ENCODE measurements around the gene DIAPH2.

Gene DIAPH2

GRCh38 chrX:97267396-97268181 is 582.9 kb downstream of the DIAPH2 start:
- WGBS, 2 experiments (ENCODE audit: insufficient coverage in 2 of 2): no CpG with 5 or more reads among the region's 4 CpGs
- Histone ChIP-seq H3K4me1 (ENCODE audit: control insufficient read depth, insufficient read depth, low read length, poor library complexity, severe bottlenecking) (peaks cover 5% of the 10 kb centered on the region), H3K9me3 (ENCODE audit: control insufficient read depth, low read length) (no peaks in the 10 kb centered on the region), H3K27ac (ENCODE audit: low read depth, low read length, severe bottlenecking) (peak overlapping the region; percentile 10), H3K36me3 (ENCODE audit: control insufficient read depth, insufficient read depth, low read length) (no peaks in the 10 kb centered on the region), H3K4me3 (ENCODE audit: extremely low read depth, insufficient read depth, low read length, poor library complexity, severe bottlenecking) (no peak overlapping the region)

- no peaks in the 10 kb centered on the region for H3K36me3 ChIP-seq (ENCODE audit: control insufficient read depth, insufficient read depth, low read length)
- H3K9me3 ChIP-seq (ENCODE audit: control insufficient read depth, low read length): no peaks in the 10 kb centered on the region
- no peak overlapping the region for H3K4me3 ChIP-seq (ENCODE audit: extremely low read depth, insufficient read depth, low read length, poor library complexity, severe bottlenecking)
- H3K4me1 ChIP-seq (ENCODE audit: control insufficient read depth, insufficient read depth, low read length, poor library complexity, severe bottlenecking): peaks cover 5% of the 10 kb centered on the region
- no CpG with 5 or more reads among the region's 2 CpGs for WGBS, 2 experiments (ENCODE audit: insufficient coverage in 2 of 2)
- no peak overlapping the region for H3K27ac ChIP-seq (ENCODE audit: low read depth, low read length, severe bottlenecking)
Measured at GRCh38 chrX:97268182-97268680, 583.6 kb downstream of the DIAPH2 start.

DNA sequence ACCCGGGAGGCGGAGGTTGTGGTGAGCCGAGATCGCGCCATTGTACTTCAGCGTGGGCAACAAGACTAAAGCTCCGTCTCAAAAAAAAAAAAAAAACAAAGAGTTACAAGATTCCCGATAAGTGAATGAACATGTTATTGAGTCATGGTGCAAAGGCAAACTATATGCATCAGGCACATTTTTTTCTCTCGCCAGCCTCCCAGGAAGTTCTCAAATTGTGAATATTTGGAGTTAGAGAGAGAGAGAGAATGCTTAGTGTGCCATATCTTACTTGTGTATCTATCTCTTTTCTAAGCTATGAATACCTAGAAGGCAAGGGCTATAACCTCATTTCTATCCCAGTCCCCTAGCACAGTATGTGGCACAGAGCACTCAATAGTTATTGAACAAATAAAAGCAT is 599.9 kb downstream of the DIAPH2 start:
- H3K9me3 ChIP-seq (ENCODE audit: control insufficient read depth, low read length): no peaks in the 10 kb centered on the region
- H3K4me1 ChIP-seq (ENCODE audit: control insufficient read depth, insufficient read depth, low read length, poor library complexity, severe bottlenecking): no peaks in the 10 kb centered on the region
- H3K36me3 ChIP-seq (ENCODE audit: control insufficient read depth, insufficient read depth, low read length): no peaks in the 10 kb centered on the region
- no peak overlapping the region for H3K4me3 ChIP-seq (ENCODE audit: extremely low read depth, insufficient read depth, low read length, poor library complexity, severe bottlenecking)
- WGBS, 2 experiments (ENCODE audit: insufficient coverage in 2 of 2): 96 to 100% methylated on average over 2 to 4 of the region's 9 CpGs
- no peak overlapping the region for H3K27ac ChIP-seq (ENCODE audit: low read depth, low read length, severe bottlenecking)

DNA sequence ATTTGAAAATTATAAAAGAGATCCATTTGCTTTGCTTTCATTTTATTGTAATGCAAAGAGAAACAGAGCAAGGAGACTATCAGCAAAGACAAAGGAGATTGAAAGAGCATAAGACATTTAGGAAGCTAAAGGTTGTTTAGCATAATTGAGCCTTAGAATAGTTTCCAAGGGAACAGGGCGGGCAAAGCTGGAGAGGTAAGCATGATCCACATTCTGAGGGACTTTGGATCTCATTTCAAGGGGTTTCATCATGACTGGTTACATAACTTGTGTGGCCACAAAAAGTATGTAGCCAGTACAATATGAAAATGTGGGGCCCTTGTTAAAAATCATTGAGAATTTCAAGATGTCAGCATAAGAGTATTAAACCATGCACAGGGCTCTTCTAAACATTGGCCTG is 605.6 kb downstream of the DIAPH2 start:
- no peak overlapping the region for H3K27ac ChIP-seq (ENCODE audit: low read depth, low read length, severe bottlenecking)
- no peaks in the 10 kb centered on the region for H3K36me3 ChIP-seq (ENCODE audit: control insufficient read depth, insufficient read depth, low read length)
- H3K4me3 ChIP-seq (ENCODE audit: extremely low read depth, insufficient read depth, low read length, poor library complexity, severe bottlenecking): no peak overlapping the region
- no peaks in the 10 kb centered on the region for H3K4me1 ChIP-seq (ENCODE audit: control insufficient read depth, insufficient read depth, low read length, poor library complexity, severe bottlenecking)
- 60% methylated on average over 1 of the region's 1 CpG; no CpG with 5 or more reads in 1 of the 2 experiments for WGBS, 2 experiments (ENCODE audit: insufficient coverage in 2 of 2)
- no peaks in the 10 kb centered on the region for H3K9me3 ChIP-seq (ENCODE audit: control insufficient read depth, low read length)

GRCh38 chrX:97294041-97294440 is 609.4 kb downstream of the DIAPH2 start:
- H3K27ac ChIP-seq (ENCODE audit: low read depth, low read length, severe bottlenecking): no peak overlapping the region
- WGBS, 2 experiments (ENCODE audit: insufficient coverage in 2 of 2): 100% methylated on average over 3 of the region's 4 CpGs; no CpG with 5 or more reads in 1 of the 2 experiments
- no peaks in the 10 kb centered on the region for H3K9me3 ChIP-seq (ENCODE audit: control insufficient read depth, low read length)
- no peak overlapping the region for H3K4me3 ChIP-seq (ENCODE audit: extremely low read depth, insufficient read depth, low read length, poor library complexity, severe bottlenecking)
- no peaks in the 10 kb centered on the region for H3K36me3 ChIP-seq (ENCODE audit: control insufficient read depth, insufficient read depth, low read length)
- no peaks in the 10 kb centered on the region for H3K4me1 ChIP-seq (ENCODE audit: control insufficient read depth, insufficient read depth, low read length, poor library complexity, severe bottlenecking)

DNA sequence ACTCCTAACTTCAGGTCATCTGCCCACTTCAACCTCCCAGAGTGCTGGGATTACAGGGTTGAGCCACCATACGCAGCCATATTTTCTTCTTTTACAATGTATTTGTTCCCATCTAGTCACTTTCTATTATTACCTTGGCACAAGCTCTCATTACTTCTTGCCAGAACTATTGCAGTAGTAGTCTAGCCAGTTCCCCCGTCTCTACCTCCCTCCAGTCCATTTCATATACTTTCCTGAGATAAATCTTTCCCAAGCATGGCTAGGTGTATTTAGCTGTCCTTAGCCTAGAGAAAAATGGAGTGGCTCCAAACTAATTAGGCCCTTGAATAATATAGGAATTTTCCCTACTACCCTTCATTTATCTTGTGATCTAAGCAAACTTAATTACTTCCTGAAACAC is 611.3 kb downstream of the DIAPH2 start:
- no peak overlapping the region for H3K4me3 ChIP-seq (ENCODE audit: extremely low read depth, insufficient read depth, low read length, poor library complexity, severe bottlenecking)
- no peaks in the 10 kb centered on the region for H3K9me3 ChIP-seq (ENCODE audit: control insufficient read depth, low read length)
- no peaks in the 10 kb centered on the region for H3K4me1 ChIP-seq (ENCODE audit: control insufficient read depth, insufficient read depth, low read length, poor library complexity, severe bottlenecking)
- 86% methylated on average over 1 of the region's 2 CpGs; no CpG with 5 or more reads in 1 of the 2 experiments for WGBS, 2 experiments (ENCODE audit: insufficient coverage in 2 of 2)
- H3K36me3 ChIP-seq (ENCODE audit: control insufficient read depth, insufficient read depth, low read length): no peaks in the 10 kb centered on the region
- no peak overlapping the region for H3K27ac ChIP-seq (ENCODE audit: low read depth, low read length, severe bottlenecking)

- 33% methylated on average over 1 of the region's 1 CpG; no CpG with 5 or more reads in 1 of the 2 experiments for WGBS, 2 experiments (ENCODE audit: insufficient coverage in 2 of 2)
- Histone ChIP-seq H3K4me3 (ENCODE audit: extremely low read depth, insufficient read depth, low read length, poor library complexity, severe bottlenecking) (no peak overlapping the region), H3K36me3 (ENCODE audit: control insufficient read depth, insufficient read depth, low read length) (no peaks in the 10 kb centered on the region), H3K9me3 (ENCODE audit: control insufficient read depth, low read length) (no peaks in the 10 kb centered on the region), H3K4me1 (ENCODE audit: control insufficient read depth, insufficient read depth, low read length, poor library complexity, severe bottlenecking) (no peaks in the 10 kb centered on the region), H3K27ac (ENCODE audit: low read depth, low read length, severe bottlenecking) (no peak overlapping the region)
Measured at GRCh38 chrX:97306771-97307470, 622.3 kb downstream of the DIAPH2 start.

DNA sequence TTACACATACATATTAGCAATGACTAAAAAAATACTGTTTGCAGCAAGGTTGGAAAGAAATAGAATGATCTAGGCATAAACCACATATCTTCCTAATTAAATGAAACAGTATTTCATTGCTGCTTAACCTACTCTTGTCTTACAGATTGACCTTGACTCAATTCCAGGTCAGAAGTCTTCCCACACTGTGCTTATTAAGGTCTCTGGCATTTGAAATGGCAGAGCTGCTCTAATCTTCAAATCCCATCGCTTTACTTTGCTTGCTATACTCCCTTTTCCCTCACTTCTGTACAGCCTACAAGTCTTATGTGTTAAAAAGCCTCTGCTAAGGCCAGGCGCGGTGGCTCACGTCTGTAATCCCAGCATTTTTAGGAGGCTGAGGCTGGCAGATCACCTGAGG is 623.5 kb downstream of the DIAPH2 start:
- 94 to 100% methylated on average over 1 to 4 of the region's 4 CpGs for WGBS, 2 experiments (ENCODE audit: insufficient coverage in 2 of 2)
- Histone ChIP-seq H3K4me3 (ENCODE audit: extremely low read depth, insufficient read depth, low read length, poor library complexity, severe bottlenecking) (no peak overlapping the region), H3K27ac (ENCODE audit: low read depth, low read length, severe bottlenecking) (no peak overlapping the region), H3K36me3 (ENCODE audit: control insufficient read depth, insufficient read depth, low read length) (no peaks in the 10 kb centered on the region), H3K4me1 (ENCODE audit: control insufficient read depth, insufficient read depth, low read length, poor library complexity, severe bottlenecking) (no peaks in the 10 kb centered on the region), H3K9me3 (ENCODE audit: control insufficient read depth, low read length) (no peaks in the 10 kb centered on the region)

- no peaks in the 10 kb centered on the region for H3K36me3 ChIP-seq (ENCODE audit: control insufficient read depth, insufficient read depth, low read length)
- H3K27ac ChIP-seq (ENCODE audit: low read depth, low read length, severe bottlenecking): peak overlapping the region; percentile 81
- no peak overlapping the region for H3K4me3 ChIP-seq (ENCODE audit: extremely low read depth, insufficient read depth, low read length, poor library complexity, severe bottlenecking)
- no peaks in the 10 kb centered on the region for H3K4me1 ChIP-seq (ENCODE audit: control insufficient read depth, insufficient read depth, low read length, poor library complexity, severe bottlenecking)
- no CpG with 5 or more reads among the region's 2 CpGs for WGBS, 2 experiments (ENCODE audit: insufficient coverage in 2 of 2)
- H3K9me3 ChIP-seq (ENCODE audit: control insufficient read depth, low read length): no peaks in the 10 kb centered on the region
Measured at GRCh38 chrX:97309487-97310116, 625.0 kb downstream of the DIAPH2 start.

DNA sequence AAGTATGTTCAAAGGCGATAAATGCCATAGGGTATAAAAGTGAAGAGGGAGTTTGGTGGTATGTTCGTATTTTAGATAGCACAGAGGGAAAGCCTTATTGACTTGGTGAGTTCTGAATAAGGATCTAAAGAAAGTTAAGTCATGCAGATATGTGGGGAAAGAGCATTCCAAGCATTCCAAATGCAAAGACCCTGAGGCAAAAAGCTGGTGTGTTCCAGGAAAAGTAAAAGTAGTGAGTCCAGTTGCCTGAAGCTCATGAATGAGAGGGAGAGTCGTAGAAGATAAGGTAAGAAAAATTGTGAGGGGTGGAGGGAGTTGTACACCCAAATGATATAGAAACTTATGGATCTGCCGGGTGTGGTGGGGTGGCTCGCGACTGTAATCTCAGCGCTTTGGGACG is 625.7 kb downstream of the DIAPH2 start:
- Histone ChIP-seq H3K27ac (ENCODE audit: low read depth, low read length, severe bottlenecking) (peak overlapping the region; percentile 81), H3K9me3 (ENCODE audit: control insufficient read depth, low read length) (no peaks in the 10 kb centered on the region), H3K4me1 (ENCODE audit: control insufficient read depth, insufficient read depth, low read length, poor library complexity, severe bottlenecking) (no peaks in the 10 kb centered on the region), H3K36me3 (ENCODE audit: control insufficient read depth, insufficient read depth, low read length) (no peaks in the 10 kb centered on the region), H3K4me3 (ENCODE audit: extremely low read depth, insufficient read depth, low read length, poor library complexity, severe bottlenecking) (no peak overlapping the region)
- 0 to 7% methylated on average over 3 to 5 of the region's 8 CpGs for WGBS, 2 experiments (ENCODE audit: insufficient coverage in 2 of 2)
